ENCODE data around the gene PAEP. TPM values are rescaled to one million over a fixed set of nuclear protein-coding genes. Genes with fewer than 3 reads are reported as not detected.

PAEP gene
- total RNA-seq, 1 donor from 2014 or later = 0.39 TPM

GRCh38 chr9:135515083-135515951, 46.2 kb upstream of the PAEP start:
- FAIRE-seq (no peak), DNase-seq (ENCODE audit: low read depth) (no peak)
- H3K27ac Mint-ChIP-seq (ENCODE audit: unreplicated experiment) = no peak overlapping the region
- peaks cover 4% of the 10 kb centered on the region for H3K27me3 Mint-ChIP-seq (ENCODE audit: low read depth, unreplicated experiment)
- Histone ChIP-seq H3K27ac (ENCODE audit: low read depth, low read length) (no peak overlapping the region), H3K79me2 (ENCODE audit: insufficient read depth, low read length) (no peaks in the 10 kb centered on the region), H3K27me3 (ENCODE audit: insufficient read depth, low read length) (peaks cover 3% of the 10 kb centered on the region), H3K4me2 (ENCODE audit: low read length) (no peak overlapping the region), H3K9me3 (ENCODE audit: insufficient read depth, low read depth, low read length) (no peaks in the 10 kb centered on the region), H4K20me1 (ENCODE audit: insufficient read depth, low read length) (no peaks in the 10 kb centered on the region), H3K36me3 (ENCODE audit: insufficient read depth, low read length) (no peaks in the 10 kb centered on the region), H3K4me1 (ENCODE audit: insufficient read depth, low read length) (no peaks in the 10 kb centered on the region), H2AFZ (ENCODE audit: low read depth, low read length) (no peak overlapping the region), H3K4me3 (ENCODE audit: insufficient read depth, low read depth, low read length) (no peak overlapping the region), H3K9ac (ENCODE audit: low read length) (no peak overlapping the region)
- no peak overlapping the region for H3K4me3 Mint-ChIP-seq (ENCODE audit: unreplicated experiment)
- TF ChIP-seq EZH2 (IDR thresholded peaks at IDR 0.05; ENCODE audit: insufficient read depth, low read length) = no peak
- no peak for TF ChIP-seq CTCF (IDR thresholded peaks at IDR 0.05; ENCODE audit: insufficient read depth, low read depth, low read length)
- no peaks in the 10 kb centered on the region for H3K9me3 Mint-ChIP-seq (ENCODE audit: unreplicated experiment)
- peaks cover 2% of the 10 kb centered on the region for H3K4me1 Mint-ChIP-seq (ENCODE audit: low read depth, unreplicated experiment)
- H3K36me3 Mint-ChIP-seq (ENCODE audit: low read depth, unreplicated experiment) = no peaks in the 10 kb centered on the region

GRCh38 chr9:135516132-135516860, 45.3 kb upstream of the PAEP start:
- H3K27ac Mint-ChIP-seq (ENCODE audit: unreplicated experiment) = no peak overlapping the region
- DNase-seq (ENCODE audit: low read depth) = no peak
- no peak overlapping the region for H3K4me3 ChIP-seq (ENCODE audit: insufficient read depth, low read depth, low read length)
- no peak overlapping the region for H3K4me3 Mint-ChIP-seq (ENCODE audit: unreplicated experiment)
- H3K9me3 Mint-ChIP-seq (ENCODE audit: unreplicated experiment) = no peaks in the 10 kb centered on the region
- H2AFZ ChIP-seq (ENCODE audit: low read depth, low read length) = no peak overlapping the region
- peaks cover 3% of the 10 kb centered on the region for H3K27me3 ChIP-seq (ENCODE audit: insufficient read depth, low read length)
- H3K4me2 ChIP-seq (ENCODE audit: low read length) = no peak overlapping the region
- peaks cover 11% of the 10 kb centered on the region for H3K27me3 Mint-ChIP-seq (ENCODE audit: low read depth, unreplicated experiment)
- H4K20me1 ChIP-seq (ENCODE audit: insufficient read depth, low read length) = no peaks in the 10 kb centered on the region
- H3K27ac ChIP-seq (ENCODE audit: low read depth, low read length) = no peak overlapping the region
- no peak overlapping the region for H3K9ac ChIP-seq (ENCODE audit: low read length)
- TF ChIP-seq EZH2 (IDR thresholded peaks at IDR 0.05; ENCODE audit: insufficient read depth, low read length) (no peak), CTCF (IDR thresholded peaks at IDR 0.05; ENCODE audit: insufficient read depth, low read depth, low read length) (no peak)
- H3K9me3 ChIP-seq (ENCODE audit: insufficient read depth, low read depth, low read length) = no peaks in the 10 kb centered on the region
- H3K4me1 Mint-ChIP-seq (ENCODE audit: low read depth, unreplicated experiment) = peaks cover 2% of the 10 kb centered on the region
- H3K4me1 ChIP-seq (ENCODE audit: insufficient read depth, low read length) = no peaks in the 10 kb centered on the region
- FAIRE-seq = no peak
- H3K36me3 ChIP-seq (ENCODE audit: insufficient read depth, low read length) = no peaks in the 10 kb centered on the region
- H3K36me3 Mint-ChIP-seq (ENCODE audit: low read depth, unreplicated experiment) = no peaks in the 10 kb centered on the region
- H3K79me2 ChIP-seq (ENCODE audit: insufficient read depth, low read length) = no peaks in the 10 kb centered on the region

Data from astrocyte (in vitro differentiated cells and primary cell).